ENCODE data around the gene IRAK2. TPM values are rescaled to one million over a fixed set of nuclear protein-coding genes. Genes with fewer than 3 reads are reported as not detected.

Gene IRAK2
- 10 to 100 TPM in 3 of 6 experiments, 1 to 10 TPM in 3; 4.2 to 16.0 (median 8.4) TPM for total RNA-seq
- long read RNA-seq, result 0 reads

GRCh38 chr3:10164546-10165393, at the start of gene IRAK2:
Gene IRAK2, plus strand, starts transcription at chr3:10164919. Its CDS starts 36 bp downstream, at chr3:10164955.
- Histone ChIP-seq H3K4me3 (peak within 1 kb of the TSS; percentile 65 to 99 (median 99)), H3K4me1 (peaks cover 0 to 8% (median 0%) of the 10 kb centered on the region in 4 donors), H3K36me3 (no peaks in the 10 kb centered on the region), H3K27ac (peak within 1 kb of the TSS; percentile 24 to 89 (median 83)), H3K9me3 (no peaks in the 10 kb centered on the region), H3K27me3 (no peaks in the 10 kb centered on the region)
- intact Hi-C loops (cut with DNase I), result no loop called here
- 6% methylated on average over 6 of the region's 76 CpGs for WGBS (ENCODE audit: insufficient coverage, low coverage, low lambda C conversion rate, missing lambda C conversion rate)
- TF ChIP-seq POLR2A (IDR thresholded peaks at IDR 0.05), result peak; percentile 88
- TF ChIP-seq, protein P1, sequence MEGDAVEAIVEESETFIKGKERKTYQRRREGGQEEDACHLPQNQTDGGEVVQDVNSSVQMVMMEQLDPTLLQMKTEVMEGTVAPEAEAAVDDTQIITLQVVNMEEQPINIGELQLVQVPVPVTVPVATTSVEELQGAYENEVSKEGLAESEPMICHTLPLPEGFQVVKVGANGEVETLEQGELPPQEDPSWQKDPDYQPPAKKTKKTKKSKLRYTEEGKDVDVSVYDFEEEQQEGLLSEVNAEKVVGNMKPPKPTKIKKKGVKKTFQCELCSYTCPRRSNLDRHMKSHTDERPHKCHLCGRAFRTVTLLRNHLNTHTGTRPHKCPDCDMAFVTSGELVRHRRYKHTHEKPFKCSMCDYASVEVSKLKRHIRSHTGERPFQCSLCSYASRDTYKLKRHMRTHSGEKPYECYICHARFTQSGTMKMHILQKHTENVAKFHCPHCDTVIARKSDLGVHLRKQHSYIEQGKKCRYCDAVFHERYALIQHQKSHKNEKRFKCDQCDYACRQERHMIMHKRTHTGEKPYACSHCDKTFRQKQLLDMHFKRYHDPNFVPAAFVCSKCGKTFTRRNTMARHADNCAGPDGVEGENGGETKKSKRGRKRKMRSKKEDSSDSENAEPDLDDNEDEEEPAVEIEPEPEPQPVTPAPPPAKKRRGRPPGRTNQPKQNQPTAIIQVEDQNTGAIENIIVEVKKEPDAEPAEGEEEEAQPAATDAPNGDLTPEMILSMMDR (IDR thresholded peaks at IDR 0.05), result peak; percentile 87 to 98 (median 94)
- peak; percentile 87 to 89 (median 89) for DNase-seq
- peak; percentile 92 to 97 (median 94) for ATAC-seq

DNA sequence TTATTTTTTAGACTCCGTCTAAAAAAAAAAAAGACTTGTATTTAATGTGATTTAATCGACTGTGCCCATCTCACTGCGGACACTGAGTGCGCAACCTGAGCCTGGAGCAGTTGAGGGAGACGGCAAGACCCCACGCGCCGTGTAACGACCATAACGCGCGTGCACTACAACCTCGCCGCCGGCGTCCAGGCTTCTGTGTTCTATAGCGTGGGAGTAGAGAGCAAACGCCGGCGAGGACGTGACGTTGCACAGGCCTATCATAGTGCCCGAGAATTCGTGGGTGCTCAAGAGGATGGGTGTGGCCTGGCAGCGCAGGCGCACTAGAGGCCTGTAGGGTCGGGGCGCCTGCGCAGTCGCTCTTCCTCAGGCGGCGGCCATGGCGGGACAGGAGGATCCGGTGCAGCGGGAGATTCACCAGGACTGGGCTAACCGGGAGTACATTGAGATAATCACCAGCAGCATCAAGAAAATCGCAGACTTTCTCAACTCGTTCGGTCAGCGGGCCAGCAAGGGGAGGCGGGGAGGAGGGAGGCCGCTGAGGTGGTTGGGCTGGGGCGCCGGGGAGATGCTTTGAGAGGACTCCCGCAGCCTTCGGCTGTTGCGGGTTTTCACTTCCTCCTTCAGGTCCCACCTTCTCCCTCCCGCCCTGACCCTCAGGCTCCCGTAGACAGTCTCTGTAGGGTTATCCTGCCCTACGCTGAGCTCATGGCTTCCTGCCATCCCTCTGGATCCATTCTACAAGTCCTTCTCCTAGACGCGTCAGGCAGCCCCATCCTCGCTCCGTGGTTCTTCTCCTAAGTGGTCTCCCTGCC, 49.2 kb upstream of the IRAK2 start, which contains the start of gene BRK1:
Gene BRK1 (plus strand): TSS at position 350 of the 812 bp plus-strand sequence. CDS start 27 bp downstream, at position 377.
- H3K9me3 ChIP-seq, result no peaks in the 10 kb centered on the region
- TF ChIP-seq, protein P1 (IDR thresholded peaks at IDR 0.05), result no peak
- TF ChIP-seq POLR2A (IDR thresholded peaks at IDR 0.05), result peak; percentile 98
- ATAC-seq (peak; percentile 99 to 100 (median 100)), DNase-seq (peak; percentile 96)
- peaks cover 0 to 18% (median 4%) of the 10 kb centered on the region in 4 donors for H3K4me1 ChIP-seq
- no peaks in the 10 kb centered on the region for H3K36me3 ChIP-seq
- peak within 1 kb of the TSS in 2 of 3 donors; percentile 63 to 64 for H3K27ac ChIP-seq
- intact Hi-C loops (cut with DNase I), result no loop called here
- H3K27me3 ChIP-seq, result no peaks in the 10 kb centered on the region
- WGBS (ENCODE audit: insufficient coverage, low coverage, low lambda C conversion rate, missing lambda C conversion rate), result under 1% methylated on average over 33 of the region's 54 CpGs
- H3K4me3 ChIP-seq, result peak within 1 kb of the TSS; percentile 88 to 99 (median 96)

DNA sequence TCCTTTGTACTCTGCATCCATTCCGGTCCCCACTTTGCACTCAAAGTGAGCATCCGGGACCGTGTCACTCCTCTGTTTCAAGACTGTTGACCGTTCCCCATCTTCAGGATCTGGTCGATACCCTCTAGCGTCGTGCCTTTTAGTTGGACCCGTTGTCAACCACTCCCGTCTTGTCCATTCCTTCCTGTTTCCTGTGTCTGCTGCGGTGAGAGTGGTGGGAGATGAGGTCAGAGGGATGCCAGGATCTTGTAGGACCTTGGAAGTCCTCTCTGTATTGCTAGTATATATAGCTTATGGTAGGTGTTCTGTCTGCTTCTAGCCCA, 48.6 kb upstream of the IRAK2 start:
- Histone ChIP-seq H3K36me3 (no peaks in the 10 kb centered on the region), H3K4me3 (peak overlapping the region; percentile 88 to 99 (median 96)), H3K4me1 (peaks cover 0 to 18% (median 4%) of the 10 kb centered on the region in 4 donors), H3K9me3 (no peaks in the 10 kb centered on the region), H3K27me3 (no peaks in the 10 kb centered on the region), H3K27ac (peak overlapping the region in 2 of 3 donors; percentile 63 to 64)
- 0% methylated on average over 10 of the region's 10 CpGs for WGBS (ENCODE audit: insufficient coverage, low coverage, low lambda C conversion rate, missing lambda C conversion rate)
- ATAC-seq (peak in 3 of 4 donors; percentile 4 to 18 (median 6)), DNase-seq (no peak)
- intact Hi-C loops (cut with DNase I), result no loop called here
- TF ChIP-seq POLR2A (IDR thresholded peaks at IDR 0.05), result no peak
- TF ChIP-seq, protein P1 (IDR thresholded peaks at IDR 0.05), result no peak

GRCh38 chr3:10116928-10117327, 47.8 kb upstream of the IRAK2 start:
- H3K9me3 ChIP-seq, result no peaks in the 10 kb centered on the region
- intact Hi-C loops (cut with DNase I), result no loop called here
- no peak overlapping the region for H3K4me3 ChIP-seq
- H3K27me3 ChIP-seq, result no peaks in the 10 kb centered on the region
- no peak overlapping the region for H3K27ac ChIP-seq
- ATAC-seq, result no peak
- 45% methylated on average over 1 of the region's 4 CpGs for WGBS (ENCODE audit: insufficient coverage, low coverage, low lambda C conversion rate, missing lambda C conversion rate)
- no peaks in the 10 kb centered on the region for H3K36me3 ChIP-seq
- no peak for TF ChIP-seq POLR2A (IDR thresholded peaks at IDR 0.05)
- TF ChIP-seq, protein P1 (IDR thresholded peaks at IDR 0.05), result no peak
- peaks cover 0 to 18% (median 4%) of the 10 kb centered on the region in 4 donors for H3K4me1 ChIP-seq
- DNase-seq, result no peak

All from right lobe of liver (tissue), 6 donors.